ENCODE results near the gene MIPEP. TPM values are rescaled to one million over a fixed set of nuclear protein-coding genes. Genes with fewer than 3 reads are reported as not detected.

The MIPEP gene
- total and polyA plus RNA-seq, 10 of the 15 experiments (the other 5 are each of a cell fraction or from before 2014, with no cell fraction given): 15.6 to 56.2 (median 29.8) TPM

- TF ChIP-seq SMAD5 (IDR thresholded peaks at IDR 0.05; ENCODE audit: low read depth): no peak
Observed at GRCh38 chr13:23868521-23868920, 20.7 kb downstream of the MIPEP start (continued).

GRCh38 chr13:23867027-23867491, 22.1 kb downstream of the MIPEP start:
- no peak overlapping the region for H3K4me3 ChIP-seq
- H3K9me3 ChIP-seq (replicated peaks; ENCODE audit: control insufficient read depth, insufficient read depth, low read length): no peaks in the 10 kb centered on the region
- RAD21 ChIA-PET (ENCODE audit: unreplicated experiment): no interaction called here
- CTCF ChIA-PET: interaction anchor here (1.7 kb wide), 1 partner anchor 18 kb away, joined by 4 read pairs; no protein-coding TSS in a partner anchor
- no peaks in the 10 kb centered on the region for H4K20me1 ChIP-seq (ENCODE audit: control insufficient read depth, insufficient read depth)
- no TSS peak for BruUV-seq (replicated peaks)
- no peak overlapping the region for H3K27ac ChIP-seq (ENCODE audit: control insufficient read depth, insufficient read depth)
- H2AFZ ChIP-seq (ENCODE audit: control insufficient read depth, low read depth, low read length): no peak overlapping the region
- 96% methylated on average over 8 of the region's 8 CpGs for WGBS (ENCODE audit: insufficient coverage, insufficient replicate concordance, low lambda C conversion rate, missing lambda C conversion rate)
- in situ Hi-C loops (cut with MboI): no loop called here
- H3K4me1 ChIP-seq (ENCODE audit: control insufficient read depth, insufficient read depth, low read length): peaks cover 9% of the 10 kb centered on the region
- TF ChIP-seq POU2F2 (IDR thresholded peaks at IDR 0.05; ENCODE audit: borderline replicate concordance, low read depth, low read length) (no peak), MEF2A (IDR thresholded peaks at IDR 0.05; ENCODE audit: insufficient read depth, low read depth, low read length) (no peak)
- intact Hi-C loops (cut with micrococcal nuclease; ENCODE audit: unreplicated experiment): no loop called here
- SMC1A ChIA-PET (ENCODE audit: uncharacterized antibody, unreplicated experiment): no interaction called here
- no peaks in the 10 kb centered on the region for H3K79me2 ChIP-seq (ENCODE audit: control insufficient read depth, insufficient read depth, low read length)
- H3K9ac ChIP-seq (ENCODE audit: control insufficient read depth, insufficient read depth, low read length): no peak overlapping the region
- FAIRE-seq (no peak), ATAC-seq (no peak; the same call in 2 of the 3 replicates), DNase-seq (ENCODE audit: low read depth, low spot score) (no peak)
- POLR2A ChIA-PET: no interaction called here
- H3K36me3 ChIP-seq (ENCODE audit: control insufficient read depth in 2 of 2, insufficient read depth in 2 of 2, low read length in 1 of 2): no peaks in the 10 kb centered on the region
- no peaks in the 10 kb centered on the region for H3K27me3 ChIP-seq (replicated peaks in 1 of 2; ENCODE audit: control insufficient read depth in 2 of 2, insufficient read depth in 2 of 2, low read length in 1 of 2)
- H3K4me2 ChIP-seq (ENCODE audit: control insufficient read depth, insufficient read depth): no peak overlapping the region

- no TSS peak for BruUV-seq (replicated peaks)
- ChIA-PET CTCF (interaction anchor here (1.3 to 1.7 kb wide), 2 partner anchors 10 to 18 kb away, joined by 4 read pairs; no protein-coding TSS in a partner anchor), POLR2A (interaction anchor here (0.5 kb wide), 1 partner anchor 8 kb away, joined by 3 read pairs; no protein-coding TSS in a partner anchor), SMC1A (ENCODE audit: uncharacterized antibody, unreplicated experiment) (interaction anchor here (0.9 to 1.1 kb wide), 2 partner anchors 11 to 21 kb away, joined by 3 read pairs; no protein-coding TSS in a partner anchor), RAD21 (ENCODE audit: unreplicated experiment) (interaction anchor here (1.1 kb wide), 1 partner anchor 18 kb away, joined by 3 read pairs; no protein-coding TSS in a partner anchor)
- Histone ChIP-seq H3K4me2 (ENCODE audit: control insufficient read depth, insufficient read depth) (no peak overlapping the region), H3K4me3 (no peak overlapping the region), H4K20me1 (ENCODE audit: control insufficient read depth, insufficient read depth) (no peaks in the 10 kb centered on the region), H3K36me3 (ENCODE audit: control insufficient read depth in 2 of 2, insufficient read depth in 2 of 2, low read length in 1 of 2) (no peaks in the 10 kb centered on the region), H3K4me1 (ENCODE audit: control insufficient read depth, insufficient read depth, low read length) (peaks cover 9% of the 10 kb centered on the region), H3K27me3 (replicated peaks in 1 of 2; ENCODE audit: control insufficient read depth in 2 of 2, insufficient read depth in 2 of 2, low read length in 1 of 2) (no peaks in the 10 kb centered on the region), H2AFZ (ENCODE audit: control insufficient read depth, low read depth, low read length) (no peak overlapping the region), H3K27ac (ENCODE audit: control insufficient read depth, insufficient read depth) (no peak overlapping the region), H3K9ac (ENCODE audit: control insufficient read depth, insufficient read depth, low read length) (no peak overlapping the region), H3K9me3 (replicated peaks; ENCODE audit: control insufficient read depth, insufficient read depth, low read length) (no peaks in the 10 kb centered on the region), H3K79me2 (ENCODE audit: control insufficient read depth, insufficient read depth, low read length) (no peaks in the 10 kb centered on the region)
- WGBS (ENCODE audit: insufficient coverage, insufficient replicate concordance, low lambda C conversion rate, missing lambda C conversion rate): 95% methylated on average over 9 of the region's 9 CpGs
- in situ Hi-C loops (cut with MboI) (no loop called here), intact Hi-C loops (cut with micrococcal nuclease; ENCODE audit: unreplicated experiment) (no loop called here)
- TF ChIP-seq IRF4 (IDR thresholded peaks at IDR 0.05; ENCODE audit: low read depth, low read length) (no peak), RUNX3 (IDR thresholded peaks at IDR 0.05; ENCODE audit: low read length) (no peak), PAX8 (IDR thresholded peaks at IDR 0.05) (no peak), SMAD5 (IDR thresholded peaks at IDR 0.05; ENCODE audit: low read depth) (no peak), GABPA (IDR thresholded peaks at IDR 0.05; ENCODE audit: low read depth) (no peak), PAX5 (IDR thresholded peaks at IDR 0.05; ENCODE audit: borderline replicate concordance, low read depth, low read length) (no peak), WRNIP1 (IDR thresholded peaks at IDR 0.05; ENCODE audit: borderline replicate concordance, low read depth, low read length) (no peak)
- TF ChIP-seq, protein P1, sequence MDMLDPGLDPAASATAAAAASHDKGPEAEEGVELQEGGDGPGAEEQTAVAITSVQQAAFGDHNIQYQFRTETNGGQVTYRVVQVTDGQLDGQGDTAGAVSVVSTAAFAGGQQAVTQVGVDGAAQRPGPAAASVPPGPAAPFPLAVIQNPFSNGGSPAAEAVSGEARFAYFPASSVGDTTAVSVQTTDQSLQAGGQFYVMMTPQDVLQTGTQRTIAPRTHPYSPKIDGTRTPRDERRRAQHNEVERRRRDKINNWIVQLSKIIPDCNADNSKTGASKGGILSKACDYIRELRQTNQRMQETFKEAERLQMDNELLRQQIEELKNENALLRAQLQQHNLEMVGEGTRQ (IDR thresholded peaks at IDR 0.05; ENCODE audit: borderline replicate concordance, low read depth, low read length): no peak
- DNase-seq (ENCODE audit: low read depth, low spot score) (no peak), ATAC-seq (no peak), FAIRE-seq (no peak)
Observed at GRCh38 chr13:23866420-23867026, 22.7 kb downstream of the MIPEP start.

Measured in GM12878 (cell line).